ENCODE data around the gene PDZRN4. TPM values are rescaled to one million over a fixed set of nuclear protein-coding genes. Genes with fewer than 3 reads are reported as not detected.
"Not testable (repeated sequence)": the region's sequence is repeated elsewhere in the genome, so short reads cannot be mapped to it uniquely, and the experiment has no call there.

Gene PDZRN4
- total RNA-seq, 4 donors from 2014 or later: 43.9 to 75.2 (median 50.6) TPM

DNA sequence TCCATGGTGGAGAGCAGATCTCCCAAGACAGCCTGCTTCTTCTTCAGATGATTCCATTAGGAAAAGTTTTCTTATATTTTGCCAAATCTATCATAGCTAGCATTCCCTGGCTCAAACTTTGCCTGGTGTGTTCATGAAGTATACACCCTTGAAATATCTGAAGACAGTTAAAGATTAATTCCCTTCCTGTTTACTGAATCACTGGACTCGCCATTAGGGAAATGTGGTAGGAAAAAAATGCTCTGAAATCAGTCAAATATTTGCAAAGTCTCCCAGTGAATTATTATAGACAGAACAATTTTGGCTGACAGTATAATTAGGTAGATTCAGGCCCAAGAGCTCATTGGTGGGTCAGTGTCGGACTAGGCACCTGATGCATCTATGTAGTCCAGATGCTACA lies 86.5 kb downstream of the PDZRN4 start:
- no peak for DNase-seq (ENCODE audit: extremely low spot score)
- intact Hi-C loops (cut with DNase I): no loop called here
- Histone ChIP-seq H3K27me3 (no peaks in the 10 kb centered on the region), H3K9me3 (no peaks in the 10 kb centered on the region), H3K27ac (replicated peaks in 1 of 4) (no peak overlapping the region), H3K4me3 (no peak overlapping the region), H3K36me3 (no peaks in the 10 kb centered on the region), H3K4me1 (peaks cover 3 to 19% (median 10%) of the 10 kb centered on the region in 4 donors)
- TF ChIP-seq POLR2AphosphoS5 (IDR thresholded peaks at IDR 0.05): no peak
- TF ChIP-seq POLR2A (IDR thresholded peaks at IDR 0.05; ENCODE audit: low read depth): no peak
- TF ChIP-seq EP300 (IDR thresholded peaks at IDR 0.05): no peak
- TF ChIP-seq, protein P1, sequence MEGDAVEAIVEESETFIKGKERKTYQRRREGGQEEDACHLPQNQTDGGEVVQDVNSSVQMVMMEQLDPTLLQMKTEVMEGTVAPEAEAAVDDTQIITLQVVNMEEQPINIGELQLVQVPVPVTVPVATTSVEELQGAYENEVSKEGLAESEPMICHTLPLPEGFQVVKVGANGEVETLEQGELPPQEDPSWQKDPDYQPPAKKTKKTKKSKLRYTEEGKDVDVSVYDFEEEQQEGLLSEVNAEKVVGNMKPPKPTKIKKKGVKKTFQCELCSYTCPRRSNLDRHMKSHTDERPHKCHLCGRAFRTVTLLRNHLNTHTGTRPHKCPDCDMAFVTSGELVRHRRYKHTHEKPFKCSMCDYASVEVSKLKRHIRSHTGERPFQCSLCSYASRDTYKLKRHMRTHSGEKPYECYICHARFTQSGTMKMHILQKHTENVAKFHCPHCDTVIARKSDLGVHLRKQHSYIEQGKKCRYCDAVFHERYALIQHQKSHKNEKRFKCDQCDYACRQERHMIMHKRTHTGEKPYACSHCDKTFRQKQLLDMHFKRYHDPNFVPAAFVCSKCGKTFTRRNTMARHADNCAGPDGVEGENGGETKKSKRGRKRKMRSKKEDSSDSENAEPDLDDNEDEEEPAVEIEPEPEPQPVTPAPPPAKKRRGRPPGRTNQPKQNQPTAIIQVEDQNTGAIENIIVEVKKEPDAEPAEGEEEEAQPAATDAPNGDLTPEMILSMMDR (IDR thresholded peaks at IDR 0.05): no peak
- 76% methylated on average over 2 of the region's 2 CpGs for WGBS

DNA sequence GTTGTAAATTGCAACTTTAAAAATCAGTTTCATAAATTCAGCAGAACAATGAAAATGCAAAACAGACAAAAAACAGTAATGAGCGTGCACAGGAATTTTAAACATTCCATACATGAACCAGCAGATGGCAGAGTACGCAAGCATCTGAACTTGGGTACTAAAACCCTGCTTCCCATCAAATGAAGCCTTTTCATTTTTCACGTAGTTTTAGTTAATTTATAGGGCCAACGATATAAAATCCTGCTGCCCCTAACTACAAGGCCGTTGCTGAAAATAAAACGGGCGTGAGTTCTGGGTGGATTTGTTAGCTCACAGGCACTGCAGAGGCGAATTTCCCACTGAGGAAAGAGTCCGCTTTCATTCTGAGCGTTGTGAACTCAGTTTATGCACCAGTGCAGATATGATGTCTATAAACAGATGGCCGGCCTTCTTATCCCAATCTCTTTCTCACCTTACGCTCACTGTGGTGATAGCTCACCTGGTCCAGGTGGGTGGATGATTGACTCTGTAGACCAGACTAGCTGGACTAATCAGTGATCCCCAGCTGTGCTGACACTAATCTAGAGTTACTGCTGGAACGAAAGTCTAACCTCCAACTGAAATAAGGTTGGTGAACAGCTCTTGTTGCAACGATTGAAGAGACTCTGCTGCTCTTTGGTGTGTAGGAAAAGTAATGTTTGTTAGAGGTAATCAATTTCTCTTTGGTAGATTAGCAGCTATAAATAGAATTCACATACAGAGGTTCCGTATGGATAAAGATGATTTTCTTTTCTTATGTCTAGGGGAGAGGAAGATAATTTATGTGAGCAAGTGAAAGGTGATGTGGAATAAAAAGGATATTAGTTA lies 89.2 kb downstream of the PDZRN4 start:
- intact Hi-C loops (cut with DNase I): no loop called here
- WGBS: 55% methylated on average over 15 of the region's 15 CpGs
- Histone ChIP-seq H3K9me3 (no peaks in the 10 kb centered on the region), H3K36me3 (peaks cover 0 to 12% (median 0%) of the 10 kb centered on the region in 4 donors), H3K27me3 (no peaks in the 10 kb centered on the region), H3K4me3 (no peak overlapping the region), H3K4me1 (peaks cover 3 to 19% (median 10%) of the 10 kb centered on the region in 4 donors), H3K27ac (replicated peaks in 1 of 4) (no peak overlapping the region)
- TF ChIP-seq, protein P1 (IDR thresholded peaks at IDR 0.05): peak; percentile 40 to 54 (median 48)
- TF ChIP-seq POLR2AphosphoS5 (IDR thresholded peaks at IDR 0.05) (no peak), POLR2A (IDR thresholded peaks at IDR 0.05; ENCODE audit: low read depth) (no peak), EP300 (IDR thresholded peaks at IDR 0.05) (no peak)
- DNase-seq (ENCODE audit: extremely low spot score): no peak

DNA sequence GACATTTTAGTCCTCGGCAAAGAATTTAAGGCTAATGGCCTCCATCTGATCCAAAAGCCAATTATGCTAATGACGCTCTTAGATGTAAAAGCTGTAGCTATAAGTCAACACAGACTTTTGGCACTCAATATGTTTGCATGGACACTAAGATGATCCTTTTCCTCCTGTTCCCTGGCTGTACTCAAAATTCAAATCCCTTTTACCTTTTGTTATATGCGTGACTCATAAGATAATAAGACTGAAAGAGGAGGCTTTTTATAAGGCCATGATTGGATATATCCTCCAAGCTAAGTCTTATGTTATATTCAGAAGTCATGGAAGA lies 89.8 kb downstream of the PDZRN4 start:
- 91% methylated on average over 3 of the region's 3 CpGs for WGBS
- intact Hi-C loops (cut with DNase I): no loop called here

DNA sequence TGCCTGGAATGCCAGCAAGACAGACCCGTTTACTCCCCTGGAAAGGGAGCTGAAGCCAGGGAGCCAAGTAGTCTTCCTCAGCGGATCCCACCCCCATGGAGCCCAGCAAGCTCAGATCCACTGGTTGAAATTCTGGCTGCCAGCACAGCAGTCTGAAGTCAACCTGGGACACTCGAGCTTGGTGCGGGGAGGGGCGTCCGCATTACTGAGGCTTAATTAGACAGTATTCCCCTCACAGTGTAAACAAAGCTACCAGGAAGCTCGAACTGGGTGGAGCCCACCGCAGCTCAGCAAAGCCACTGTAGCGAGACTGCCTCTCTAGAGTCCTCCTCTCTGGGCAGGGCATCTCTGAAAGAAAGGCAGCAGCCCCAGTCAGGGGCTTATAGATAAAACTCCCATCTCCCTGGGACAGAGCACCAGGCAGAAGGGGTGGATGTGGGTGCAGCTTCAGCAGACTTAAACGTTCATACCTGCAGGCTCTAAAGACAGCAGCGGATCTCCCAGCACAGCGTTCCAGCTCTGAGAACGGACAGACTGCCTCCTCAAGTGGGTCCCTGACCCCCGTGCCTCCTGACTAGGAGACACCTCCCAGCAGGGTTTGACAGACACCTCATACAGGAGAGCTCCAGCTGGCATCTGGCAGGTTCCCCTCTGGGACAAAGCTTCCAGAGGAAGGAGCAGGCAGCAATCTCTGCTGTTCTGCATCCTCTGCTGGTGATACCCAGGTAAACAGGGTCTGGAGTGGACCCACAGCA lies 92.4 kb downstream of the PDZRN4 start:
- H3K27ac ChIP-seq (replicated peaks in 1 of 4); H3K9me3 ChIP-seq; H3K4me1 ChIP-seq; intact Hi-C loops (cut with DNase I); H3K4me3 ChIP-seq; H3K27me3 ChIP-seq; DNase-seq (ENCODE audit: extremely low spot score): not testable (repeated sequence)
- H3K36me3 ChIP-seq: peaks cover 0 to 12% (median 0%) of the 10 kb centered on the region in 4 donors
- 94% methylated on average over 13 of the region's 14 CpGs for WGBS

More for the DNA sequence above, 89.8 kb downstream of the PDZRN4 start:
- peaks cover 3 to 19% (median 10%) of the 10 kb centered on the region in 4 donors for H3K4me1 ChIP-seq
- TF ChIP-seq POLR2AphosphoS5 (IDR thresholded peaks at IDR 0.05): no peak
- TF ChIP-seq, protein P1 (IDR thresholded peaks at IDR 0.05): no peak
- TF ChIP-seq EP300 (IDR thresholded peaks at IDR 0.05): no peak
- TF ChIP-seq POLR2A (IDR thresholded peaks at IDR 0.05; ENCODE audit: low read depth): no peak
- H3K27me3 ChIP-seq: no peaks in the 10 kb centered on the region
- H3K9me3 ChIP-seq: no peaks in the 10 kb centered on the region
- peaks cover 0 to 12% (median 0%) of the 10 kb centered on the region in 4 donors for H3K36me3 ChIP-seq
- DNase-seq (ENCODE audit: extremely low spot score): no peak
- no peak overlapping the region for H3K4me3 ChIP-seq
- H3K27ac ChIP-seq (replicated peaks in 1 of 4): no peak overlapping the region

DNA sequence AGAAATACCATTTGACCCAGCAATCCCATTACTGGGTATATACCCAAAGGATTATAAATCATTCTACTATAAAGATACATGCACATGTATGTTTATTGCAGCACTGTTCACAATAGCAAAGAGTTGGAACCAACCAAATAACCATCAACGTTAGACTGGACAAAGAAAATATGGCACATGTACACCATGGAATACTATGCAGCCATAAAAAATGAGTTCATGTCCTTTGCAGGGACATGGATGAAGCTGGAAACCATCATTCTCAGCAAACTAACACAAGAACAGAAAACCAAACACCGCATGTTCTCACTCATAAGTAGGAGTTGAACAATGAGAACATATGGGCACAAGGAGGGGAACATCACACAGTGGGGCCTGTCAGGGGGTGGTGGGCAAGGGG lies 97.3 kb downstream of the PDZRN4 start:
- DNase-seq (ENCODE audit: extremely low spot score); H3K9me3 ChIP-seq; H3K27ac ChIP-seq (replicated peaks in 1 of 4); H3K36me3 ChIP-seq; H3K27me3 ChIP-seq; H3K4me3 ChIP-seq; intact Hi-C loops (cut with DNase I): not testable (repeated sequence)
- H3K4me1 ChIP-seq: peaks cover 0 to 25% (median 16%) of the 10 kb centered on the region in 4 donors
- WGBS: 92% methylated on average over 2 of the region's 2 CpGs

Data from esophagus muscularis mucosa (tissue), 4 donors.